ENCODE measurements around the gene TENM4.

Gene TENM4

GRCh38 chr11:78952890-78953289 lies 487.9 kb downstream of the TENM4 start:
- no peak for DNase-seq

- DNase-seq = no peak
These were observed 488.7 kb downstream of the TENM4 start for GRCh38 chr11:78952175-78952574.

- DNase-seq = no peak
These were observed 490.7 kb downstream of the TENM4 start for GRCh38 chr11:78949976-78950690.

GRCh38 chr11:78946945-78947902 lies 493.6 kb downstream of the TENM4 start:
- DNase-seq = no peak

- DNase-seq = no peak
These were observed 497.0 kb downstream of the TENM4 start for GRCh38 chr11:78943841-78944240.

- no peak for DNase-seq
These were observed 497.7 kb downstream of the TENM4 start for GRCh38 chr11:78943154-78943553.

- no peak for DNase-seq
These were observed 499.5 kb downstream of the TENM4 start for GRCh38 chr11:78941226-78941851.

GRCh38 chr11:78940500-78941225 lies 500.2 kb downstream of the TENM4 start:
- DNase-seq = no peak

GRCh38 chr11:78938971-78939370 lies 501.9 kb downstream of the TENM4 start:
- DNase-seq = no peak

GRCh38 chr11:78938036-78938435 lies 502.8 kb downstream of the TENM4 start:
- DNase-seq = no peak

GRCh38 chr11:78935398-78936068 lies 505.3 kb downstream of the TENM4 start:
- peak; percentile 52 to 80 for DNase-seq

GRCh38 chr11:78933350-78933749 lies 507.5 kb downstream of the TENM4 start:
- no peak for DNase-seq

GRCh38 chr11:78932757-78933156 lies 508.1 kb downstream of the TENM4 start:
- DNase-seq = no peak

- DNase-seq = no peak
These were observed 508.9 kb downstream of the TENM4 start for GRCh38 chr11:78931891-78932290.

- DNase-seq = no peak
These were observed 509.9 kb downstream of the TENM4 start for GRCh38 chr11:78930810-78931523.

GRCh38 chr11:78929906-78930220 lies 511.0 kb downstream of the TENM4 start:
- DNase-seq = no peak

- DNase-seq = no peak
These were observed 511.5 kb downstream of the TENM4 start for GRCh38 chr11:78929207-78929905.

GRCh38 chr11:78927511-78927910 lies 513.3 kb downstream of the TENM4 start:
- no peak for DNase-seq

- DNase-seq = no peak
These were observed 514.0 kb downstream of the TENM4 start for GRCh38 chr11:78926633-78927338.

GRCh38 chr11:78925387-78925786 lies 515.4 kb downstream of the TENM4 start:
- no peak for DNase-seq

Data from inflammatory macrophage treated with lipopolysaccharide for 1 hour (primary cell).